Loucy (cell line): ENCODE measurements around the gene ZNF236.

Source experiments
- CTCF ChIP-seq: fragments of 200-600 bp; sonication (generic); conservative IDR thresholded peaks from 2 replicates; pipeline ENCODE4 v1.5.1; 2014; ENCODE audit warnings: mild to moderate bottlenecking, antibody characterized with exemption, low read length
- EZH2phosphoT487 ChIP-seq: fragments of 200-600 bp; IDR thresholded peaks from 2 replicates; pipeline ENCODE4 v1.6.1; 2018; ENCODE audit warnings: antibody characterized with exemption, mild to moderate bottlenecking, moderate library complexity, borderline replicate concordance

DNA sequence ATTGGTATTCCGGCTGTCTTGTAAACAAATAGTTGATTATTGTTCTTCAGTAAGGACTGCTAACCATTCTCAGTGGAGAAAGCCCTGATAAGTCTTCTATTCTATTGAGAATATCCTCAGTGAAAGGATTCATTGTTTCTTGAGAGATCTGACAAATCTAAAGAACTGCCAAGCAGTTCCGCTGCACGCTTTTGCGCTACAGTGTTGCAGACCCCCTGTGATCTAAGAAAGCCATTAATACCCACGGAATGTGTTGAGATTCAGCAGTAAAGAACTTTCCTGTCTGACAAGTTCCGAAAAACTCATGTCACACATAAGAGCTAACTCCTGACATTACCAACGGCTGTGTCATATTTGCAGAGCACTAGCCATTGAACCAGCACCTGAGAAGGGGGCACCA is 63.8 kb downstream of the ZNF236 start:
- TF ChIP-seq CTCF (no peak), EZH2phosphoT487 (no peak)
